A549 (cell line): Measurements from ENCODE around the gene FAM118A. TPM values are rescaled to one million over a fixed set of nuclear protein-coding genes. Genes with fewer than 3 reads are reported as not detected.
"Not testable (repeated sequence)": the region's sequence is repeated elsewhere in the genome, so short reads cannot be mapped to it uniquely, and the experiment has no call there.

Experiments
- ATAC-seq, 2 experiments: fragments of 200-7000 bp in 1 of 2; fragments of >200 bp in 1 of 2; cut with Nextera tagmentation in 1 of 2; cut with Tn5 transposase in 1 of 2; 3 replicates each; pipeline versions ENCODE4 v1.8.0 to v1.9.1; 2018 to 2020; ENCODE audit warnings: mild to moderate bottlenecking in 1 of 2, moderate library complexity in 1 of 2
- CTCF ChIA-PET: fragments of 300-600 bp; sonication (Branson Sonifier 250); formaldehyde crosslinking; extraction: SDS; loops from one replicate; lab custom pipeline; 2021; ENCODE audit warnings: antibody characterized with exemption, inconsistent platforms; lab: Yijun Ruan, JAX
- POLR2A ChIA-PET: fragments of 350-600 bp; formaldehyde crosslinking; extraction: SDS; loops from one replicate; lab custom pipeline; 2021; ENCODE audit warnings: antibody characterized with exemption, inconsistent platforms; lab: Yijun Ruan, JAX
- DNase-seq, 2 experiments: peaks; one replicate each; pipeline versions ENCODE4 v3.0.0 to v3.0.0-alpha.2; 2011 to 2016; ENCODE audit warnings: low read depth in 1 of 2, low spot score in 1 of 2
- FAIRE-seq: peaks from 2 replicates; lab custom pipeline; 2011; peaks lifted over from hg19 to GRCh38; lab: Jason Lieb, UNC
- H3K27ac ChIP-seq, 2 experiments: fragments of >200 bp; sonication (Bioruptor Twin); formaldehyde crosslinking; 3 replicates each; pipeline ENCODE4 v1.5.1; 2016 to 2017
- H3K4me1 ChIP-seq: fragments of >200 bp; sonication (Bioruptor Twin); formaldehyde crosslinking; 3 replicates; pipeline ENCODE4 v1.6.1; 2016
- H3K4me2 ChIP-seq: fragments of >200 bp; sonication (Bioruptor Twin); formaldehyde crosslinking; 3 replicates; pipeline ENCODE4 v1.6.1; 2016
- H3K4me3 ChIP-seq: fragments of >200 bp; sonication (Bioruptor Twin); formaldehyde crosslinking; 3 replicates; pipeline ENCODE4 v1.5.1; 2016
- H3K9me3 ChIP-seq: fragments of >200 bp; sonication (Bioruptor Twin); formaldehyde crosslinking; 3 replicates; pipeline ENCODE4 v1.6.1; 2016
- ATOH8 ChIP-seq: fragments of 250-450 bp; sonication (Bioruptor Pico); IDR thresholded peaks from 2 replicates; pipeline ENCODE4 v1.5.0; 2020; ENCODE audit warnings: low read depth, mild to moderate bottlenecking, moderate library complexity
- BHLHE40 ChIP-seq: IDR thresholded peaks from 2 replicates; pipeline ENCODE4 v1.6.1; 2012; ENCODE audit warnings: low read depth, low read length, inconsistent platforms
- CBX2 ChIP-seq: fragments of 200-600 bp; sonication (generic); IDR thresholded peaks from 2 replicates; pipeline ENCODE4 v1.6.1; 2016; ENCODE audit warnings: low read depth, mild to moderate bottlenecking, borderline replicate concordance
- CBX8 ChIP-seq: fragments of 200-600 bp; sonication (generic); IDR thresholded peaks from 2 replicates; pipeline ENCODE4 v1.6.1; 2016
- CTCF ChIP-seq: fragments of >200 bp; sonication (Bioruptor Twin); formaldehyde crosslinking; IDR thresholded peaks from 3 replicates; pipeline ENCODE4 v1.5.1; 2016
- EHF ChIP-seq: fragments of 250-450 bp; sonication (Bioruptor Pico); IDR thresholded peaks from 2 replicates; pipeline ENCODE4 v1.5.0; 2020; ENCODE audit warnings: mild to moderate bottlenecking
- EHMT2 ChIP-seq: fragments of 200-600 bp; sonication (generic); IDR thresholded peaks from 2 replicates; pipeline ENCODE4 v1.6.1; 2016; ENCODE audit warnings: antibody characterized with exemption, low read depth, mild to moderate bottlenecking, moderate library complexity
- EP300 ChIP-seq, 2 experiments: fragments of >200 bp; sonication (Bioruptor Twin); formaldehyde crosslinking; IDR thresholded peaks; 2 replicates in 1 of 2; 3 replicates in 1 of 2; pipeline ENCODE4 v1.6.1; 2016 to 2017
- ESRRA ChIP-seq: fragments of 150-350 bp; IDR thresholded peaks from 2 replicates; pipeline ENCODE4 v1.6.1; 2014; ENCODE audit warnings: mild to moderate bottlenecking, low read length, borderline replicate concordance
- FOSB ChIP-seq: fragments of 250-450 bp; sonication (Bioruptor Pico); IDR thresholded peaks from 2 replicates; pipeline ENCODE4 v1.5.0; 2020; ENCODE audit warnings: mild to moderate bottlenecking, moderate library complexity
- FOSL2 ChIP-seq, 2 experiments: fragments of 450-650 bp in 1 of 2; fragments of >200 bp in 1 of 2; sonication (Bioruptor Twin) in 1 of 2; formaldehyde crosslinking; IDR thresholded peaks; 2 replicates each; pipeline versions ENCODE4 v1.5.0 to v1.6.1; 2016 to 2020; ENCODE audit warnings: mild to moderate bottlenecking in 1 of 2, moderate library complexity in 1 of 2
- FOXS1 ChIP-seq: fragments of 250-450 bp; sonication (Bioruptor Pico); IDR thresholded peaks from 2 replicates; pipeline ENCODE4 v1.5.0; 2020; ENCODE audit warnings: mild to moderate bottlenecking, moderate library complexity
- HEYL ChIP-seq: fragments of 250-450 bp; sonication (Bioruptor Pico); IDR thresholded peaks from 2 replicates; pipeline ENCODE4 v1.8.0; 2021; ENCODE audit warnings: mild to moderate bottlenecking, moderate library complexity
- HOXA7 ChIP-seq: fragments of 250-450 bp; sonication (Bioruptor Pico); IDR thresholded peaks from 2 replicates; pipeline ENCODE4 v1.5.0; 2020; ENCODE audit warnings: mild to moderate bottlenecking, moderate library complexity
- HOXB5 ChIP-seq: fragments of 250-450 bp; sonication (Bioruptor Pico); IDR thresholded peaks from 2 replicates; pipeline ENCODE4 v1.5.0; 2020; ENCODE audit warnings: mild to moderate bottlenecking, moderate library complexity
- MAFK ChIP-seq: fragments of 450-650 bp; IDR thresholded peaks from 2 replicates; pipeline ENCODE4 v1.6.1; 2014; ENCODE audit not compliant: partially characterized antibody
- MYC ChIP-seq: IDR thresholded peaks from 2 replicates; pipeline ENCODE4 v1.6.1; 2012; ENCODE audit warnings: mild to moderate bottlenecking, inconsistent platforms, low read length, improper control_type of control experiment, borderline replicate concordance
- NPAS2 ChIP-seq: fragments of 250-450 bp; sonication (Bioruptor Pico); IDR thresholded peaks from 2 replicates; pipeline ENCODE4 v1.8.0; 2022; ENCODE audit warnings: mild to moderate bottlenecking, moderate library complexity, borderline replicate concordance
- NR3C1 ChIP-seq: fragments of >200 bp; sonication (Bioruptor Twin); formaldehyde crosslinking; IDR thresholded peaks from 3 replicates; pipeline ENCODE4 v1.6.1; 2017
- RAD21 ChIP-seq, 2 experiments: fragments of >200 bp in 1 of 2; sonication (Bioruptor Twin) in 1 of 2; formaldehyde crosslinking in 1 of 2; IDR thresholded peaks in 1 of 2; conservative IDR thresholded peaks in 1 of 2; 2 replicates in 1 of 2; 3 replicates in 1 of 2; pipeline ENCODE4 v1.6.1; 2012 to 2018; ENCODE audit warnings: inconsistent platforms in 1 of 2
- RARB ChIP-seq: fragments of 250-450 bp; sonication (Bioruptor Pico); IDR thresholded peaks from 2 replicates; pipeline ENCODE4 v1.8.0; 2021; ENCODE audit warnings: mild to moderate bottlenecking, moderate library complexity
- ZC3H11A ChIP-seq: fragments of 450-650 bp; IDR thresholded peaks from 2 replicates; pipeline ENCODE4 v1.6.1; 2014; ENCODE audit warnings: antibody characterized with exemption, mild to moderate bottlenecking
- ZSCAN20 ChIP-seq: fragments of 250-450 bp; sonication (Bioruptor Pico); IDR thresholded peaks from 2 replicates; pipeline ENCODE4 v1.8.0; 2022; ENCODE audit warnings: mild to moderate bottlenecking, moderate library complexity
- WGBS: methylation state at CpG from one replicate; pipeline ENCODE4 v1.1.6; 2017; ENCODE audit errors: missing lambda C conversion rate; 5-methylcytosine and 5-hydroxymethylcytosine counted together
- polyA plus RNA-seq, 4 experiments: library from polyadenylated mRNA; depleted of rRNA in 3 of 4; stranded (reverse); fragments of >200 nt; fragmentation: RNase III in 1 of 4; extraction: RNeasy Plus Mini Kit Qiagen cat#74134 plus additional on column Dnase treatment in 1 of 4; gene quantifications; 2 replicates in 3 of 4; 3 replicates in 1 of 4; pipeline ENCODE4 v1.2.3, GENCODE V29; 2011 to 2017
- TF ChIP-seq, protein P1 (sequence below): fragments of 150-350 bp; IDR thresholded peaks from 2 replicates; pipeline ENCODE4 v1.6.1; 2014; ENCODE audit warnings: low read depth, mild to moderate bottlenecking, low read length
- TF ChIP-seq, protein P2 (sequence below): fragments of >200 bp; sonication (Bioruptor Twin); formaldehyde crosslinking; IDR thresholded peaks from 2 replicates; pipeline ENCODE4 v1.6.1; 2016
- TF ChIP-seq, protein P3 (sequence below): fragments of 450-650 bp; IDR thresholded peaks from 2 replicates; pipeline ENCODE4 v1.6.1; 2014; ENCODE audit warnings: antibody characterized with exemption

Gene FAM118A
- polyA plus RNA-seq, 2 of the 4 experiments (the other 2 are of a cell fraction), result 16.8 to 18.1 TPM

- H3K4me2 ChIP-seq, POLR2A ChIA-PET, CTCF ChIA-PET, H3K9me3 ChIP-seq, H3K27ac ChIP-seq, DNase-seq, H3K4me1 ChIP-seq, FAIRE-seq, H3K4me3 ChIP-seq: not testable (repeated sequence)
- TF ChIP-seq MAFK, result peak; percentile 54
- TF ChIP-seq, all 56 proteins: peak for 1; not testable (repeated sequence) for 55
- not testable (repeated sequence) for ATAC-seq
- 58% methylated on average over 3 of the region's 3 CpGs for WGBS
These were observed 63.9 kb downstream of the FAM118A start for GRCh38 chr22:45373592-45373991.

DNA sequence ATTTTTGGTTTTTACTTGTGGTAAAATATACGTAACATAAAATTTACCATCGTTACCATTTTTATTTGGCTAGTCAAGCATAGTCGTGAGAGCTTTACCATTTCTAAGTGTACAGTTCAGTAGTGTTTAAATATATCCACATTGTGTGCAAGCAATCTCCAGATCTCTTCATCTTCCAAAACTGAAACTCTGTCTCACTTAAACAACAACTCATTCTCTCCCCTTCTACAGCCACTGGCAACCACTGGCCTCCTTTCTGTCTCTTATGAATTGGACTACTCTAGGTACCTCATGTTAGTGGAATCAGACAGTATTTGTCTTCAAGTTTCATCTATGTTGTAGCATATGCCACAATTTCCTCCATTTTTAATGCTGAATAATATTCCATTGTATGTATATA is 66.3 kb downstream of the FAM118A start:
- ATAC-seq, result no peak
- Histone ChIP-seq H3K4me2 (no peak overlapping the region), H3K9me3 (no peaks in the 10 kb centered on the region), H3K27ac (no peak overlapping the region), H3K4me3 (no peak overlapping the region), H3K4me1 (no peaks in the 10 kb centered on the region)
- TF ChIP-seq HEYL (CRISPR knock-in tag) (no peak), FOSB (CRISPR knock-in tag) (no peak), ATOH8 (CRISPR knock-in tag) (no peak)
- FAIRE-seq, result no peak
- 65% methylated on average over 3 of the region's 3 CpGs for WGBS
- ChIA-PET CTCF (no interaction called here), POLR2A (no interaction called here)
- DNase-seq, result no peak

- DNase-seq (no peak), FAIRE-seq (no peak), ATAC-seq (no peak)
- WGBS, result 88% methylated on average over 1 of the region's 1 CpG
- CTCF ChIA-PET, result interaction anchor here (0.6 to 1.4 kb wide), 2 partner anchors 12 to 29 kb away, joined by 3 to 5 read pairs; no protein-coding TSS in a partner anchor
- POLR2A ChIA-PET, result no interaction called here
- Histone ChIP-seq H3K4me2 (no peak overlapping the region), H3K27ac (no peak overlapping the region), H3K4me1 (no peaks in the 10 kb centered on the region), H3K4me3 (no peak overlapping the region), H3K9me3 (no peaks in the 10 kb centered on the region)
- TF ChIP-seq RAD21 (conservative IDR thresholded peaks at IDR 0.05 in 1 of 2, IDR thresholded peaks at IDR 0.05 in 1 of 2) (no peak), BHLHE40 (no peak), HOXB5 (CRISPR knock-in tag) (no peak), MAFK (no peak), RARB (no peak), FOXS1 (CRISPR knock-in tag) (no peak), NR3C1 (no peak)
- TF ChIP-seq, all 56 proteins: peak for 0
These were observed 67.0 kb downstream of the FAM118A start for GRCh38 chr22:45376703-45377102.

DNA sequence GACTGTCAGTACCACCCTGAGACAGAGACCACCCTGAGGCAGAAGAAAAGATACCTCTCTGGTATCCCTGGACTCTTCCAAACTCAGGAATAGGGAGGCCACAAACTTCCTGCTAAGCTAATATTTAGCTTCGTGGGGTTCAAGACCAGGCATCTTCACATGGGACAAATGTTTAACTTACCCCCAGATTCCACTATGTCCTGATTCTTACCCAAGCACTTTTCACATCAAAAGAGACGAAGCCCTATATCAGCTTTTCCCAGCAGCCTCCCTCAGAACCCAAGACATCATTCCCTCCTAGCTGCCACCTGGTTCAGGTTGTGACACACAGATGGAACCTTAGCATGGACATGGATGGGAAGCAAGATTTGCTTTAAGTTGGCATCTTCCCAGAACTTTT is 71.6 kb downstream of the FAM118A start:
- POLR2A ChIA-PET, result no interaction called here
- DNase-seq (no peak), FAIRE-seq (no peak), ATAC-seq (no peak)
- Histone ChIP-seq H3K27ac (no peak overlapping the region), H3K9me3 (no peaks in the 10 kb centered on the region), H3K4me2 (no peak overlapping the region), H3K4me1 (no peaks in the 10 kb centered on the region), H3K4me3 (no peak overlapping the region)
- CTCF ChIA-PET, result no interaction called here
- TF ChIP-seq, protein P1, sequence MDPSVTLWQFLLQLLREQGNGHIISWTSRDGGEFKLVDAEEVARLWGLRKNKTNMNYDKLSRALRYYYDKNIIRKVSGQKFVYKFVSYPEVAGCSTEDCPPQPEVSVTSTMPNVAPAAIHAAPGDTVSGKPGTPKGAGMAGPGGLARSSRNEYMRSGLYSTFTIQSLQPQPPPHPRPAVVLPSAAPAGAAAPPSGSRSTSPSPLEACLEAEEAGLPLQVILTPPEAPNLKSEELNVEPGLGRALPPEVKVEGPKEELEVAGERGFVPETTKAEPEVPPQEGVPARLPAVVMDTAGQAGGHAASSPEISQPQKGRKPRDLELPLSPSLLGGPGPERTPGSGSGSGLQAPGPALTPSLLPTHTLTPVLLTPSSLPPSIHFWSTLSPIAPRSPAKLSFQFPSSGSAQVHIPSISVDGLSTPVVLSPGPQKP, result no peak
- TF ChIP-seq EP300 (IDR thresholded peaks at IDR 0.05) (no peak), ESRRA (no peak), ZC3H11A (no peak), BHLHE40 (no peak), MYC (no peak), EHMT2 (no peak), EHF (no peak), FOSL2 (IDR thresholded peaks at IDR 0.05) (no peak), FOSL2 (CRISPR knock-in tag; IDR thresholded peaks at IDR 0.05) (no peak), CBX2 (no peak), CBX8 (no peak), NPAS2 (CRISPR knock-in tag) (no peak), CTCF (no peak), HEYL (CRISPR knock-in tag) (no peak), ZSCAN20 (CRISPR knock-in tag) (no peak), HOXA7 (no peak)
- TF ChIP-seq, protein P2, sequence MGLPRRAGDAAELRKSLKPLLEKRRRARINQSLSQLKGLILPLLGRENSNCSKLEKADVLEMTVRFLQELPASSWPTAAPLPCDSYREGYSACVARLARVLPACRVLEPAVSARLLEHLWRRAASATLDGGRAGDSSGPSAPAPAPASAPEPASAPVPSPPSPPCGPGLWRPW, result no peak
- TF ChIP-seq, protein P3, sequence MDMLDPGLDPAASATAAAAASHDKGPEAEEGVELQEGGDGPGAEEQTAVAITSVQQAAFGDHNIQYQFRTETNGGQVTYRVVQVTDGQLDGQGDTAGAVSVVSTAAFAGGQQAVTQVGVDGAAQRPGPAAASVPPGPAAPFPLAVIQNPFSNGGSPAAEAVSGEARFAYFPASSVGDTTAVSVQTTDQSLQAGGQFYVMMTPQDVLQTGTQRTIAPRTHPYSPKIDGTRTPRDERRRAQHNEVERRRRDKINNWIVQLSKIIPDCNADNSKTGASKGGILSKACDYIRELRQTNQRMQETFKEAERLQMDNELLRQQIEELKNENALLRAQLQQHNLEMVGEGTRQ, result no peak
- 52% methylated on average over 2 of the region's 2 CpGs for WGBS
